ENCODE data around the gene ADRA1B.

Gene ADRA1B

GRCh38 chr5:159928122-159928909 lies 12.0 kb downstream of the ADRA1B start:
- DNase-seq (ENCODE audit: low read depth in 3 of 3), result no peak

DNA sequence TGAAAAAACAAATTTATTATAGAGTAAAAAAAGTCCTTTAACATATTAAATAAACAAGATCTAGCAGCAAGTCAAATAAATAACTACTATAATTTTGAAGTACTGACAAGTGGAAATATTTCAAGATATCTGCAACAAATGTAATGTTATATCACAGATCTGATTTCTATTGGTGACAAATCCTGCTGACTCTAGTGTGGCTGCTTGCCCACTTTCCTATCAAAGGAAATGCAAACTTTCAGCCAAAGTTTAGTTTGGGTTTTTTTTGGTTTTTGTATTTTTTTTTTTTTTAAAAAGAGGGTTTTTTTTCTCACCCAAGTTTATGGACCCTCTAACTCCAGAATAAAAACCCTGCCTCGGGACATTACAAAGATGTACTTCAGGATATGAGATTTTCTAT lies 12.9 kb downstream of the ADRA1B start:
- DNase-seq (ENCODE audit: low read depth in 3 of 3), result no peak

DNA sequence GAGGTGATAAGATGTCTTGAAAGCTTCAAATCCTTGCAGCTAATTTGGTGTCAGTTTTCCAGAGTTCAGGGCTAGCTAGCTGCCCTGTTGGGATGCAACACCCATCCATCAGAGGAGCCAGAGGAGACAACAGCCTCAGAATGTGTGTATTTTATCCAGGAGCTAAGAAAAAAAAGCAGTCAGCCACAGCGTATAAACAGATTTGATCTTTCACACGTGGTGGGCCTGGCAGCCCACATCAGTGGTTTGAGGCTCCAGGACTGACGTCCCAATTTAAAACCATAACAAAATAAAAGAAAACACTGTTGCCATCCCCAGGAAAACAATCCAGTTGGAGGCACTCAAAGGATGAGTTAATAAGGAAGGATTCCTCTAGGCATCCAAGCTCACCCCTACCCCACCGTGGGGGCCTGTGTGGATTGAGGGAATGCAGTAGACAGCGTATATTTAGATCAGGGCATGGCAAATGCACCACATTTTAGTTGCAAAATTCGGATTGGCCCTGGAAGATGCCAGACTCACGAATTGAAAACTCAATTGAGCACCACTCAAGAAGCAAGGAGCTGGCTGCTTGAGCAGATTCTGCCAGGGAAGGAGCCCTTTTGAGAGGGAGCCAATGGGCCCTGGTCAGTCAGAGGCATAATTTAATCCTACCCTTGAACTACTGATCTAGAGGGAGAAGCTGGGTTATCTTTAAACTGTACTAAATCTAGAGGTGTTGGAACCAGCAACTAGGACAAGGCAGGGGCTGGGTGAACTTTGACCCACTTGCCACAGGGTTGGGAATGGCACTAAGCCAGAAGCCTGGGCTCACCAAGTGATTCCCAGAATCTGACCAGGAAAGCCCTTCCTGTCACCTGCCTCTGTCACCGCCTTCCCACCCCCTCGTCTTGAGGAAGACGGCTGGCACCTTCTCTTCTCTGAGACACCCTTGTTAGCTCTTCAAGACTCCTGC lies 17.5 kb downstream of the ADRA1B start:
- no peak for DNase-seq (ENCODE audit: low read depth in 3 of 3)

DNA sequence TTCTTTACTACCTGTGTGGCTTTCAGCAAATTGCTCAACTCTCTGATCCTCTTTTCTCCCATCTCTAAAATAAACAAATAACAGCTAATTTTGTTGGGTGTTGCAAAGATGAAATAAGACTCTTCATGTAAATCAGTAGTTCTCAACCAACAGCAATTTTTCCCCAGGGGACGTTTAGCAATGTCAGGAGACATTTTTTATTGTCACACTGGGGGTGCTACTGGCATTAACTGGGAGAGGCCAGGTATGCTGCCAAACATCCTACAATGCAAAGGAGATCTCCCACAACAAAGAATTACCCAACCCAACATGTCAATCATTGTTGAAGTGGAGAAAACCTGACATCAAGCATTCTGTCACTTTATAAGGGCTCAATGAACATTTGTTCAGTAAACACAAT lies 19.7 kb downstream of the ADRA1B start:
- no peak for DNase-seq (ENCODE audit: low read depth in 3 of 3)

DNA sequence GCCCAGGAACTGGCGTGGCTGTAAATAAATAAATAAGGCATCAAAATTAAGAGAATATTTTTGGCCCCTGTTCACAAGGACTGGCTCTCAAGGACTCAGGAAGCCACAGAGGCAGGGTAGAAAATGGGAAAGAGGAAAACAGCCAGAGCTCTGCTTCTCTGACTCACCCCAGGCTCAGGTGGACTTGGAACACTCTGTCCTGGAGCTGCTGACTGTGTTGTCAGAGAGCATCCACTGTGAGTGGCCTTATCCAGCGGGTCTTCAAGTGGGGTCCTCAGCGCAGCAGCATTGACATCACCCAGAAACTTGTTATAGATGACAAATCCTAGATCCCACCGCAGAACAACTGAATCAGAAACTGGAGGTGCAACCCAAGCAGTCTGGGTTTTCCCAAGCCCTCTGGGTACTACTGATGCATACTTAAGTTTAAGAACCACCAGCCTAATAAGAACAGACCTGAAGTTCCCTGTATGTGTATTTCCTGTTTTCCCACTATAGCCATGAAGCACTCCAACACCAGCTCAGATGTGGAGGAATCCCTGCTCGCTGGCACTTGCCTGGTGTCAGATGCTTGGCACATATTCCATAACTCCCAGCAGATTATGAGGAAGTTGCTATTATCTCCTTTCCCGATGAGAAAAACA lies 20.5 kb downstream of the ADRA1B start:
- no peak for DNase-seq (ENCODE audit: low read depth in 3 of 3)

DNA sequence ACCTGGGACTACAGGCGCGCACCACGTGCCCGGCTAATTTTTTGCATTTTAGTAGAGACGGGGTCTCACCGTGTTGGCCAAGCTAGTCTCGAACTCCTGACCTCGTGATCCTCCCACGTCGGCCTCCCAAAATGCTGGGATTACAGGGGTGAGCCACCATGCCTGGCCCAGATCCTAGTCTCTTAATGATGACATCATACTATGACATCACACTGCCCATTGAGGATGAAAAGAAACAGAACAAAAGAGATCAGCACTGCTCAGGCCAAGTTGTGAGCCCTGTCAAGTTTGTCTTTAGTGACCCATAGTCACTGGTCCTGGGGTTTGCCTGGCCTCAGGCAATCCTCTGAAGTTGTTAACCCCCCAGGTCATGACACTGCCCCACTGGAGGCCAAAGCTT lies 21.3 kb downstream of the ADRA1B start:
- DNase-seq (ENCODE audit: low read depth in 3 of 3), result no peak

DNA sequence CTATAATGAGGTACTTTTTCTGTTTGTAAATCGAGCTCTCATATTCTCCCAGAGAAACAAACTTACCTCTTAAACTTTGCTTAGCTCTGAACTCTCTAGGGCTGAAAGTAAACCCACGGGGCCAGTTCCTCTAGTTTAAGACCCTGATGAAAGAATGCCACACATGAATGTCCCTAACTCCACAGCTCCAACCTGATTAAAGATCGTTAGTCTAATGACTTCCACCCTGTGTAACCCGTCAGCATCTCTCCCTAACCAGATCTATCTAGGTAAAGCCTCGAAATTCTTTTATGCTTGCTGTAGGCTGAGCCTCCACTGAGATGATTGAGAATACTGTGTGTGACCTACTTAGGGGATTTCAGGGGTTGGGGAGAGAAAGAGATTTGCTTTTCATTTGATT lies 27.0 kb downstream of the ADRA1B start:
- no peak for DNase-seq (ENCODE audit: low read depth in 3 of 3)

DNA sequence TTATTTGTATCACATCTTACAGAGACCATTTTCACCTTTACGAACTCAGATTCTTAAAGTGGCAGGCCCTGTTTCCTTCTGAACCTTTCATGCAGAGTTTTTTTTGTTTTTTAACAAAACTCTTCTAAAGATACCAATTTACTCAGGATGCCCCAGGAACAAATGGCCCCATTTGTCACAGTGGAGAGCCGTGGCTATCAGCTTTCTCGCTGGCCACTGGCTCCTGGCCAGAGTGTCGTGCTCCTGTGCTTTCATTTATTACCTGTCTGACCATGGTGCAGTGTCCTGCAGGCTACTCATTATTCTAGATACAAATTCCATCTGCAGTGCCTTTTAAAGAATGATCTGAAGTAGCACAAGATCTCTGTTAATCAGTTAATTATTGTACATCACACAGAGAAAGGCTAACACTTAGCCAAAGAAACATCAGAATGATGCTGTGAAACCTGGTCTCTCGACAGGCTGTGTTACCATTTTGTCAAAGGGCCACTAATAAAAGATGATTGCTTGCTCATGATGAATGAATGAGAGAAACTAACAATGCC lies 27.8 kb downstream of the ADRA1B start:
- no peak for DNase-seq (ENCODE audit: low read depth in 3 of 3)

DNA sequence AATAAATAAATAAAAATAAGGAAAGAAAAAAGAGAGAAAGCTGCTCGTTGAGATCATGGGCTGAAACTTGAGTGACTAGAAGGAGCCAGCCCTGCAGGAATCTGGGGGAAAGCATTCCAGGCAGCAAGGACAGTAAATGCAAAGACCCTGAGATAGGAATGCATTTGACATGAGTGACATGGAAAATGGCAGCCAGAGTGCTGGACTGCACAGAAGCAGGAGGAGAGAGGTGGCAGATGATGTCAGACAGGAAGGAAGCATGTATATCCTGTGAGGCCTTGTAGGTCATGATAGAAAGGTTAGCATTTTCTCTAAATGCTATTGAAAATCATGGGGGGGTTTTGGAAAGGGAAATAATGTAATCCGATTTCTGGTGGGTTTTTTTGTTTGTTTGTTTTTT lies 29.1 kb downstream of the ADRA1B start:
- no peak for DNase-seq (ENCODE audit: low read depth in 3 of 3)

- no peak for DNase-seq (ENCODE audit: low read depth in 3 of 3)
Measured at GRCh38 chr5:159947708-159948358, 31.6 kb downstream of the ADRA1B start.

DNA sequence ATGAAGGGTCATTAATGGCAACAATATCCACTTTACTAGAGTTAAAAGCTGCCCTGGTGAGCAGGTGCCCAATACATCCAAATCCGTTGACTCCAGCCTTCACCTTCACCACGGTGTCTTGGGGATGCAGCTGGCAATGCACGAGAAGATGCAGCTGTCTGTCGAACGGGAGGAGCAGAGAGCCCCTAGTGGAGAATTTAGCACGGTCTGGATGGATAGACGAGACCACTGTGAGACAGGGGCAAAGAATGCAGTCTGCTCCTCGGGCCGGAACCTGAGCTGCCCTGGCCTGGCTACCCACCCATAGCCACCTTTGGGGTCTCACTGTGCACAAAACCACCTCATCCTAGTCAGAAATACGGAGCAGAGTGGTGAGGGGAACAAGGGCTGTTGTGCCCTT lies 35.1 kb downstream of the ADRA1B start:
- no peak for DNase-seq (ENCODE audit: low read depth in 3 of 3)

- no peak for DNase-seq (ENCODE audit: low read depth in 3 of 3)
Measured at GRCh38 chr5:159951834-159952233, 35.6 kb downstream of the ADRA1B start.

DNA sequence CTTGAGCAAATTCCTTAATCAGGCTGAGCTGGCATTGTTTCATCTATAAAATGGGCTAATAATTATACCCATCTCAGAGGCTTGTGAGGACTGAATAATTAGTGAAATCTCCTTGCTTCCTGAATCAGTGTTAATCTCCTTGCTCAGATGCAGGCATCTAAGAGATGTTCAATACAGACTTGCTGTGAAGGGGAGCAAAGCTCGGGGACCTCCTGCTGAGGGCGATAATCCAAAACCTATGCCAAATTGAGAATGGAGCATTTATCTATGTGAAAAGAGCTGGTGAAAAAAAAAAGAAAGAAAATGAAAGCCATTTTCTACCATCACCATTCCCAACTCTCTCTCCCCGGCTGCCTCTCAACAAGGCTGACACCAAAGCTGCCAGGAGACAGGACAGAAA lies 37.3 kb downstream of the ADRA1B start:
- no peak for DNase-seq (ENCODE audit: low read depth in 3 of 3)

GRCh38 chr5:159955056-159955624 lies 38.9 kb downstream of the ADRA1B start:
- DNase-seq (ENCODE audit: low read depth in 3 of 3), result no peak

- DNase-seq (ENCODE audit: low read depth in 3 of 3), result no peak
Measured at GRCh38 chr5:159956074-159956473, 39.8 kb downstream of the ADRA1B start.

GRCh38 chr5:159961176-159962160 lies 45.2 kb downstream of the ADRA1B start:
- DNase-seq (ENCODE audit: low read depth in 3 of 3), result no peak

- DNase-seq (ENCODE audit: low read depth in 3 of 3), result no peak
Measured at GRCh38 chr5:159962214-159962613, 45.9 kb downstream of the ADRA1B start.

DNA sequence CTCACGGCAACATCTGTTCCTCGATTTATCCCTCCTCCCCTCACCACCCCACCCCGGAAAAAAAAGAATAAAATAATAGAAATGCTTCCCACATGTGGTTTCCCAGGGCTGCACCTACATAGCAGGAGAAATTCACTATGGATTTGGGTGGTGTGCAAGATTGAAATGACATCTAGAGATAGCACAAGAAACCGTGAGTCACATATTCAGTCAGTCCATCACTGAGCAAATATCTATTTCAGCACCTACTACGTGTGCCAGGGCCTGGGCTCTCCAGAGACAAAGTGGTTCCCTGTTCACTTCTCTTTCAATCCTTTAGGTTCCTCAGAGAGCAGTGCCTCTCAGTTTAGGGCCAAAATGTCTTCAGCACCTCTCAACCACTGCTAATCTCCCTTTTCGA lies 47.7 kb downstream of the ADRA1B start:
- DNase-seq (ENCODE audit: low read depth in 3 of 3), result no peak

DNA sequence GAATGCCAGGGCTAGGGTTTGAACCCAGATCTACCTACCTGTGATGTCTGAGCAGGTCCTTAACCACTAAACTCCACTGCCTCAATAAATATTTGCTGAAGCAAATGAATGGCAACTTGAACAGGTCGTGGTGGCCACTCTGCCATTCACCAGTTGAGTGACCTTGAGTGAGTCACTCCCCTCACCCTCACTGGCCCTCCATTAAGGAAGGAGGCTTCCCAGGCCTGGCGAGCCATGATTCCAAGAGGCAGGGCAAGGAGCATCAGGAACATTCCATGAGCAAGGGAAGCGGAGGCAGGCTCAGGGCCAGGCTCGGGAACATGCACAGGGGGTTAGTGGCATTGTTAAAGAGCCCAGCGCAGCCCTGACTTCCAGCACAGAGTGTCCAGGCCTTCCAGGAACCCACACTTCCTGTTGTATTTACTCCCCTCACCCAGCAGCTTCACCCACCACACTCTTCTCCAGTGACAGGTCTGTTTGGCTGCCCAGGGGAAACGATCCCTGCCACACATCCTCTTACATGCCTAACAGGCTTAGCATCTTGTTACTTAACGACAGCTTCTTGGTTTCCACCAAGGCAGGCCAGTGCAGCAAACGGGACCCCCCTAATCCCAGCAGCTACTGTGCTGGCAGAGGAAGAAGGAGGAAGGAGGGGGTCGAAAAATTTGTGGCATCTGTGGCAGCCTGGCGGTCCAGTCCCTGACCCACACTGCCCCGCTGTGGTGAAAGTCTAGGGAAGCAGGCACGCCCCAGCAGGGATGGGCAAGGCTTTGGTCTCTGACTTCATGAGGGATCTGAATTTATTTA lies 49.0 kb downstream of the ADRA1B start:
- peak in 1 of 3 donors; percentile 11 for DNase-seq (ENCODE audit: low read depth in 3 of 3)

Measured in stimulated activated CD4-positive, alpha-beta T cell treated with anti-CD3 and anti-CD28 coated beads, TNF-alpha, amount 100 ng/mL, for 48 hours (primary cell).